Body of pancreas (tissue), 4 donors: ENCODE measurements around the gene FES.

Experiments
- POLR2A ChIP-seq, 3 donors: fragments of 450-650 bp; IDR thresholded peaks; one replicate each; pipeline ENCODE4 v1.6.1; 2016; ENCODE audit warnings: antibody characterized with exemption in 3 of 3, mild to moderate bottlenecking in 2 of 3
- TF ChIP-seq, protein P1 (sequence below), 7 experiments: fragments of 450-650 bp in 4 of 7; fragments of 200-600 bp in 3 of 7; sonication (generic) in 3 of 7; IDR thresholded peaks; one replicate each; pipeline ENCODE4 v1.5.1; 2016 to 2019; ENCODE audit warnings: antibody characterized with exemption in 7 of 7

DNA sequence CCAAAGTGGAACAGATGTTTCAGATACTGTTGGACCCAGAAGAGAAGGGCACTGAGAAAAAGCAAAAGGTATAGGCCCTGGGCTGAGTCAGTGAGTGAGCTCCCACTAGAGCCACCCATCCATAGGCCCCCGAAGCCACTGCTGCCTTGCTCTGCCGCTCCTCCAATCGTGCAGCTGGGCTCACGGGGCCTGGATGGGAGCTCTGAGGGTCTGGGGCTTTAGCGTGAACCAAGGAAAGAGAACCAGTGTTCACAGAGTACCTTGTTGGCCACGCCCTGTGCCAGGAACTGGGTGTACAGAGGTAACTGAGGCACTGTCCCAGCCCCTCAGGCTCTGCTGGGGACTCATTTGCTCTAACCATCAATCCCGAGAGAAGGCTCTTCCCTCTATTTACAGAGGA lies 55.5 kb downstream of the FES start:
- TF ChIP-seq, protein P1, sequence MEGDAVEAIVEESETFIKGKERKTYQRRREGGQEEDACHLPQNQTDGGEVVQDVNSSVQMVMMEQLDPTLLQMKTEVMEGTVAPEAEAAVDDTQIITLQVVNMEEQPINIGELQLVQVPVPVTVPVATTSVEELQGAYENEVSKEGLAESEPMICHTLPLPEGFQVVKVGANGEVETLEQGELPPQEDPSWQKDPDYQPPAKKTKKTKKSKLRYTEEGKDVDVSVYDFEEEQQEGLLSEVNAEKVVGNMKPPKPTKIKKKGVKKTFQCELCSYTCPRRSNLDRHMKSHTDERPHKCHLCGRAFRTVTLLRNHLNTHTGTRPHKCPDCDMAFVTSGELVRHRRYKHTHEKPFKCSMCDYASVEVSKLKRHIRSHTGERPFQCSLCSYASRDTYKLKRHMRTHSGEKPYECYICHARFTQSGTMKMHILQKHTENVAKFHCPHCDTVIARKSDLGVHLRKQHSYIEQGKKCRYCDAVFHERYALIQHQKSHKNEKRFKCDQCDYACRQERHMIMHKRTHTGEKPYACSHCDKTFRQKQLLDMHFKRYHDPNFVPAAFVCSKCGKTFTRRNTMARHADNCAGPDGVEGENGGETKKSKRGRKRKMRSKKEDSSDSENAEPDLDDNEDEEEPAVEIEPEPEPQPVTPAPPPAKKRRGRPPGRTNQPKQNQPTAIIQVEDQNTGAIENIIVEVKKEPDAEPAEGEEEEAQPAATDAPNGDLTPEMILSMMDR (IDR thresholded peaks at IDR 0.05) = no peak
- no peak for TF ChIP-seq POLR2A (IDR thresholded peaks at IDR 0.05)
